CD14-positive monocyte (primary cell): ENCODE measurements around the gene SSBP3. TPM values are rescaled to one million over a fixed set of nuclear protein-coding genes. Genes with fewer than 3 reads are reported as not detected.

ENCODE experiments used
- DNase-seq, 3 donors: peaks; one replicate each; pipeline ENCODE4 v3.0.0-alpha.2; 2011 to 2022
- H2AFZ ChIP-seq: 2 replicates; pipeline ENCODE4 v1.6.0; 2012; ENCODE audit warnings: mild to moderate bottlenecking, low read depth, low read length, inconsistent platforms; ENCODE audit not compliant: insufficient read depth, poor library complexity, severe bottlenecking
- H3K27ac ChIP-seq, 2 donors: 1 replicate in 1 of 2; 2 replicates in 1 of 2; pipeline ENCODE4 v1.5.1; 2012 to 2013; ENCODE audit warnings: low read length in 2 of 2, control low read depth in 1 of 2, inconsistent platforms in 1 of 2, low read depth in 1 of 2, mild to moderate bottlenecking in 1 of 2
- H3K27me3 ChIP-seq, 2 donors: one replicate each; pipeline versions ENCODE4 v1.6.0 to v1.6.1; 2011 to 2013; ENCODE audit warnings: low read length in 2 of 2; ENCODE audit not compliant: control insufficient read depth in 2 of 2, insufficient read depth in 2 of 2
- H3K36me3 ChIP-seq, 2 donors: replicated peaks in 1 of 2; 1 replicate in 1 of 2; 2 replicates in 1 of 2; pipeline versions ENCODE4 v1.5.1 to v1.6.1; 2012 to 2013; ENCODE audit warnings: low read length in 2 of 2, control low read depth in 1 of 2, inconsistent platforms in 1 of 2, mild to moderate bottlenecking in 1 of 2; ENCODE audit not compliant: insufficient read depth in 2 of 2, control insufficient read depth in 1 of 2
- H3K4me1 ChIP-seq, 2 donors: 1 replicate in 1 of 2; 2 replicates in 1 of 2; pipeline versions ENCODE4 v1.5.1 to v1.6.1; 2012 to 2013; ENCODE audit warnings: low read length in 2 of 2, control low read depth in 1 of 2, inconsistent platforms in 1 of 2, mild to moderate bottlenecking in 1 of 2, moderate library complexity in 1 of 2; ENCODE audit not compliant: insufficient read depth in 2 of 2, control insufficient read depth in 1 of 2
- H3K4me2 ChIP-seq: replicated peaks from 2 replicates; pipeline ENCODE3; 2012; ENCODE audit warnings: low read length, moderate library complexity, mild to moderate bottlenecking; ENCODE audit not compliant: poor library complexity, severe bottlenecking; ENCODE audit errors: extremely low read depth
- H3K4me3 ChIP-seq, 3 experiments: fragments of 200-600 bp in 1 of 3; sonication (generic) in 1 of 3; replicated peaks in 1 of 3; 1 replicate in 2 of 3; 2 replicates in 1 of 3; pipeline ENCODE4 v1.5.1; 2011 to 2013; ENCODE audit warnings: low read length in 3 of 3, mild to moderate bottlenecking in 3 of 3, control low read depth in 2 of 3, low read depth in 2 of 3, inconsistent platforms in 1 of 3, moderate library complexity in 1 of 3
- H3K79me2 ChIP-seq: 2 replicates; pipeline ENCODE4 v1.6.0; 2012; ENCODE audit warnings: mild to moderate bottlenecking, control low read depth, inconsistent platforms, low read length, moderate library complexity; ENCODE audit not compliant: insufficient read depth
- H3K9ac ChIP-seq: 2 replicates; pipeline ENCODE4 v1.6.0; 2017; ENCODE audit warnings: low read length, mild to moderate bottlenecking; ENCODE audit not compliant: insufficient read depth, poor library complexity, severe bottlenecking
- H3K9me3 ChIP-seq, 2 donors: replicated peaks in 1 of 2; 1 replicate in 1 of 2; 2 replicates in 1 of 2; pipeline versions ENCODE4 v1.5.1 to v1.6.1; 2012 to 2013; ENCODE audit warnings: low read length in 2 of 2, control low read depth in 1 of 2; ENCODE audit not compliant: control insufficient read depth in 1 of 2, insufficient read depth in 1 of 2
- H4K20me1 ChIP-seq: 2 replicates; pipeline ENCODE4 v1.6.0; 2012; ENCODE audit warnings: mild to moderate bottlenecking, low read length, control low read depth, moderate library complexity; ENCODE audit not compliant: insufficient read depth
- H3K27ac Mint-ChIP-seq, 7 donors: one replicate each; pipeline ENCODE4 v1.8.0; 2020; ENCODE audit warnings: mild to moderate bottlenecking in 7 of 7, mixed read lengths in 7 of 7, moderate library complexity in 6 of 7, inconsistent platforms in 2 of 7
- H3K27me3 Mint-ChIP-seq, 3 donors: one replicate each; pipeline ENCODE4 v1.8.0; 2021 to 2022; ENCODE audit warnings: low read depth in 3 of 3, mild to moderate bottlenecking in 3 of 3, mixed read lengths in 3 of 3, moderate library complexity in 3 of 3, inconsistent platforms in 1 of 3
- H3K36me3 Mint-ChIP-seq, 2 donors: one replicate each; pipeline ENCODE4 v1.8.0; 2020; ENCODE audit warnings: mixed read lengths in 2 of 2, inconsistent platforms in 1 of 2, mild to moderate bottlenecking in 1 of 2
- H3K4me1 Mint-ChIP-seq: one replicate; pipeline ENCODE4 v1.8.0; 2020; ENCODE audit warnings: mild to moderate bottlenecking, mixed read lengths
- H3K4me3 Mint-ChIP-seq, 2 donors: one replicate each; pipeline ENCODE4 v1.8.0; 2020; ENCODE audit warnings: mild to moderate bottlenecking in 2 of 2, mixed read lengths in 2 of 2, moderate library complexity in 1 of 2
- H3K9me3 Mint-ChIP-seq, 7 donors: one replicate each; pipeline ENCODE4 v1.8.0; 2020 to 2022; ENCODE audit warnings: mixed read lengths in 7 of 7, mild to moderate bottlenecking in 6 of 7, moderate library complexity in 6 of 7, inconsistent platforms in 2 of 7
- CTCF ChIP-seq: fragments of 200-600 bp; IDR thresholded peaks from one replicate; pipeline ENCODE4 v1.8.0; 2022; ENCODE audit warnings: antibody characterized with exemption, mild to moderate bottlenecking
- WGBS: methylation state at CpG from one replicate; pipeline ENCODE4 v1.1.5; 2013; ENCODE audit warnings: missing lambda C conversion rate; ENCODE audit not compliant: insufficient coverage; 5-methylcytosine and 5-hydroxymethylcytosine counted together
- intact Hi-C, 2 donors: fragments of 100-400 bp; cut with micrococcal nuclease; formaldehyde crosslinking; loops; one replicate each; pipeline versions ENCODE4 v1.15.0 to v1.15.1; 2023
- polyA plus RNA-seq, 3 donors: library from polyadenylated mRNA; depleted of rRNA in 1 of 3; unstranded in 2 of 3; stranded (reverse) in 1 of 3; fragments of 300-500 nt in 2 of 3; fragments of >200 nt in 1 of 3; fragmentation: Illumina TruSeq in 2 of 3; gene quantifications; 1 replicate in 2 of 3; 2 replicates in 1 of 3; pipeline ENCODE4 v1.2.3, GENCODE V29; 2012 to 2021

The SSBP3 gene
- polyA plus RNA-seq, 3 donors = 4.1 to 30.7 (median 4.3) TPM

GRCh38 chr1:54227091-54227602 is 179.0 kb downstream of the SSBP3 start:
- no peak overlapping the region for H3K4me2 ChIP-seq
- Mint-ChIP-seq H3K9me3 (no peaks in the 10 kb centered on the region), H3K36me3 (peaks cover 32 to 49% of the 10 kb centered on the region in 2 donors), H3K4me3 (peak overlapping the region; percentile 35 to 41), H3K27ac (peak overlapping the region; percentile 46 to 90 (median 81)), H3K4me1 (peaks cover 40% of the 10 kb centered on the region), H3K27me3 (peaks cover 0 to 5% (median 0%) of the 10 kb centered on the region in 3 donors)
- no peaks in the 10 kb centered on the region for H4K20me1 ChIP-seq
- WGBS = 2% methylated on average over 8 of the region's 8 CpGs
- peak; percentile 82 to 86 (median 82) for DNase-seq
- no peaks in the 10 kb centered on the region for H3K9me3 ChIP-seq
- peaks cover 27 to 46% of the 10 kb centered on the region in 2 donors for H3K4me1 ChIP-seq
- TF ChIP-seq CTCF = no peak
- H3K27ac ChIP-seq = peak overlapping the region in 1 of 2 donors; percentile 69
- H3K9ac ChIP-seq = peak overlapping the region; percentile 32
- no peaks in the 10 kb centered on the region for H3K79me2 ChIP-seq
- H2AFZ ChIP-seq = no peak overlapping the region
- intact Hi-C loops = loop anchor here in 1 of 2 donors (10.0 kb wide), 1 partner anchor 178 kb away; the partner anchor contains the start of gene SSBP3
- no peaks in the 10 kb centered on the region for H3K27me3 ChIP-seq
- no peaks in the 10 kb centered on the region for H3K36me3 ChIP-seq
- no peak overlapping the region for H3K4me3 ChIP-seq

DNA sequence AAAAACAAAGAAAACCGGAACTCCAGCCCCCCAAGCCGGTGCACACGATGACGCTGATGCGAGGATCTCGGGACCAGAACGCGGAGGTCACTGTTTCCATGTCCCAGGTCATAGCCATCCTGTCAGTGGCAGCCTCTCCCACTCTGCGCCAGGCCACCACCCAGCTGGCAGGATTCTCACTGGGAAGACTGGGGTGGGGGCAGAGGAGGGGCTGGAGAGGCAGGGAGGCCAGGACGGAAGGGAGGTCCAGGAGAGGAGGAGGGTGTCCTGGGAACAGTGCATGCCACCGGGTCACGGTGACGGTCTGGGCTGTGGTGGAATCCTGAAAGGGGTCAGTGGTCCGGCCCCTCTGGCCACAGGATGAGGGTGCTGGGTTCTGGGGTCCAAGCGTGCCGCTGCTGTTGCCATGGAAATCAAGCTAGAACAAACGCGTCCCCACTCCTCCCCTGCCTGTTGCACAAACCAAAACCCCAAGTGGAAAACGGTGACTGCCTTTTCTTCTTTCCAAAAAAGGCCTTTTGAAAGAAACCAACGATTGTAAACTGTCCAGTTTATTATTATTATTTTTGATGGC is 180.1 kb downstream of the SSBP3 start:
- Mint-ChIP-seq H3K27ac (peak overlapping the region in 2 of 7 donors; percentile 58 to 85), H3K4me3 (no peak overlapping the region), H3K36me3 (peaks cover 39 to 53% of the 10 kb centered on the region in 2 donors), H3K9me3 (no peaks in the 10 kb centered on the region), H3K4me1 (peaks cover 42% of the 10 kb centered on the region), H3K27me3 (peaks cover 0 to 5% (median 0%) of the 10 kb centered on the region in 3 donors)
- intact Hi-C loops = loop anchor here in 1 of 2 donors (10.0 kb wide), 1 partner anchor 179 kb away; the partner anchor contains the start of gene SSBP3
- WGBS = 97% methylated on average over 12 of the region's 20 CpGs
- no peak overlapping the region for H3K4me3 ChIP-seq
- no peaks in the 10 kb centered on the region for H3K9me3 ChIP-seq
- TF ChIP-seq CTCF = no peak
- no peak for DNase-seq
- no peak overlapping the region for H2AFZ ChIP-seq
- no peak overlapping the region for H3K4me2 ChIP-seq
- H3K27me3 ChIP-seq = no peaks in the 10 kb centered on the region
- H3K9ac ChIP-seq = no peak overlapping the region
- H3K27ac ChIP-seq = no peak overlapping the region
- no peaks in the 10 kb centered on the region for H3K79me2 ChIP-seq
- no peaks in the 10 kb centered on the region for H3K36me3 ChIP-seq
- peaks cover 33 to 44% of the 10 kb centered on the region in 2 donors for H3K4me1 ChIP-seq
- no peaks in the 10 kb centered on the region for H4K20me1 ChIP-seq
